ENCODE results near the gene DENND1A.

The DENND1A gene

DNA sequence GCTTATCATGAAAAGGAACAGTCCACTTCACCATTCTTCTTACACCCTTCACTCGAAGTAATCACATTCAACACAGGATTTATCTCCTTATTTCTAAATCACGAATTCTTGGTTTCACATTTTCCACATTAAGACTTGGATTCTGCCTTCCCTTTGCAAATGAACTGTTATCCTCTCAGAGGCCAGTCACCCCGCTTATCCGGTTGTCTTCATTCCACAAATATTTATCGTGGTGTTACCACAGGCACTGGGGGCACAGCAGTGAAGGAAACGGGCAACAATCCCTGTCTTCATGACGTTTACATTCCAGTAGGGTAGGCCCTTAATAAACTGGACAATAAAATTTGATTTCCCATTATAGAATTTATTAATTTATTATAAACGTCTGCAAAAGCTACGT, 284.2 kb downstream of the DENND1A start:
- no peaks in the 10 kb centered on the region for H3K27me3 ChIP-seq (ENCODE audit: control insufficient read depth, insufficient read depth, low read length)
- H3K4me3 ChIP-seq (ENCODE audit: low read depth, low read length), result no peak overlapping the region
- H3K4me2 ChIP-seq (ENCODE audit: low read length), result no peak overlapping the region
- no peak overlapping the region for H2AFZ ChIP-seq
- H3K79me2 ChIP-seq, result no peaks in the 10 kb centered on the region
- H3K9ac ChIP-seq, result no peak overlapping the region
- H3K9me3 ChIP-seq (ENCODE audit: control insufficient read depth, low read length), result no peaks in the 10 kb centered on the region
- no peak overlapping the region for H3K27ac ChIP-seq
- H3K4me1 ChIP-seq, result no peaks in the 10 kb centered on the region
- TF ChIP-seq, protein P1, sequence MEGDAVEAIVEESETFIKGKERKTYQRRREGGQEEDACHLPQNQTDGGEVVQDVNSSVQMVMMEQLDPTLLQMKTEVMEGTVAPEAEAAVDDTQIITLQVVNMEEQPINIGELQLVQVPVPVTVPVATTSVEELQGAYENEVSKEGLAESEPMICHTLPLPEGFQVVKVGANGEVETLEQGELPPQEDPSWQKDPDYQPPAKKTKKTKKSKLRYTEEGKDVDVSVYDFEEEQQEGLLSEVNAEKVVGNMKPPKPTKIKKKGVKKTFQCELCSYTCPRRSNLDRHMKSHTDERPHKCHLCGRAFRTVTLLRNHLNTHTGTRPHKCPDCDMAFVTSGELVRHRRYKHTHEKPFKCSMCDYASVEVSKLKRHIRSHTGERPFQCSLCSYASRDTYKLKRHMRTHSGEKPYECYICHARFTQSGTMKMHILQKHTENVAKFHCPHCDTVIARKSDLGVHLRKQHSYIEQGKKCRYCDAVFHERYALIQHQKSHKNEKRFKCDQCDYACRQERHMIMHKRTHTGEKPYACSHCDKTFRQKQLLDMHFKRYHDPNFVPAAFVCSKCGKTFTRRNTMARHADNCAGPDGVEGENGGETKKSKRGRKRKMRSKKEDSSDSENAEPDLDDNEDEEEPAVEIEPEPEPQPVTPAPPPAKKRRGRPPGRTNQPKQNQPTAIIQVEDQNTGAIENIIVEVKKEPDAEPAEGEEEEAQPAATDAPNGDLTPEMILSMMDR (IDR thresholded peaks at IDR 0.05), result no peak
- H3K36me3 ChIP-seq (ENCODE audit: control insufficient read depth, insufficient read depth, low read length), result no peaks in the 10 kb centered on the region

DNA sequence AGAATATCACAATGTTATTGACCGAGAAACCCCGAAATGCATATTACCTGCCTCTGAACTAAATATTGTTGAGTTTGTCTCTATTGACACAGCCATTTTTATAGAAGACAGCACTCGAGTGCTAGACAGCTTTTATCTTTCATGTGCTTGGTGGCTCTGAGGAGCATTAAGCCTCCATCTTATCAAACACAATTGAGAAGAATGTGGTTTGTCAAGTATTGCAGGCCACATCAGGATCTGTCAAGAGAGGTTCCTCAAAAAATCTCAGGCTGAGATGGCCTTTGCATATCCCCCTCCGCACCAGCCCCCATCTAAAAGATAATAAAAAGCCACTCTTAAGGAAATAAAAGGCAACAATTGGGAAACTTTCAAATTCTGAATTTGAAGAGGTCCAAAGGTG, 284.8 kb downstream of the DENND1A start:
- Histone ChIP-seq H3K9ac (no peak overlapping the region), H3K4me1 (no peaks in the 10 kb centered on the region), H3K4me3 (ENCODE audit: low read depth, low read length) (no peak overlapping the region), H3K4me2 (ENCODE audit: low read length) (no peak overlapping the region), H3K36me3 (ENCODE audit: control insufficient read depth, insufficient read depth, low read length) (no peaks in the 10 kb centered on the region), H3K27me3 (ENCODE audit: control insufficient read depth, insufficient read depth, low read length) (no peaks in the 10 kb centered on the region), H3K9me3 (ENCODE audit: control insufficient read depth, low read length) (no peaks in the 10 kb centered on the region), H3K79me2 (no peaks in the 10 kb centered on the region), H2AFZ (no peak overlapping the region), H3K27ac (no peak overlapping the region)
- TF ChIP-seq, protein P1 (IDR thresholded peaks at IDR 0.05), result no peak

DNA sequence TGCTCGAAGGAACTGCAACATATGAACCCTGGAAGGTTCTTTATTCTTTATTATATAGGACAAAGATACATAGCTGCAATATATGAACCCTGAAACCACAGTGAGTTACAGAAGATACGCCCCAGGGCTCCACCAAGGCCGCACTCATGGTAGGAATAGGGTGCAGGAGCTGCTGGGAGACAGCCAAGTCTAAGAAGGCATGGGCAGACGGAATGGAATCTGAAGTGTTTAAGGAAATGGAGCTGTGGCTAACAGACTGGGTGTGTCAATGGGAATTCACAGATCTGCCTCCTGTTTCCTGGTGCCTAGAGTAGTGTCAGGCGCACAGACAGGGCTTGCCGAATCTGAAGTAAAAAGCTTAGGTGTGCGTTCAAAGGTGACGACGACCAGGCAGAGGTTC, 286.4 kb downstream of the DENND1A start:
- H3K4me3 ChIP-seq (ENCODE audit: low read depth, low read length), result no peak overlapping the region
- TF ChIP-seq, protein P1 (IDR thresholded peaks at IDR 0.05), result no peak
- H3K9ac ChIP-seq, result no peak overlapping the region
- no peak overlapping the region for H3K27ac ChIP-seq
- H2AFZ ChIP-seq, result no peak overlapping the region
- no peaks in the 10 kb centered on the region for H3K9me3 ChIP-seq (ENCODE audit: control insufficient read depth, low read length)
- no peaks in the 10 kb centered on the region for H3K79me2 ChIP-seq
- H3K36me3 ChIP-seq (ENCODE audit: control insufficient read depth, insufficient read depth, low read length), result no peaks in the 10 kb centered on the region
- no peaks in the 10 kb centered on the region for H3K4me1 ChIP-seq
- no peaks in the 10 kb centered on the region for H3K27me3 ChIP-seq (ENCODE audit: control insufficient read depth, insufficient read depth, low read length)
- H3K4me2 ChIP-seq (ENCODE audit: low read length), result no peak overlapping the region

DNA sequence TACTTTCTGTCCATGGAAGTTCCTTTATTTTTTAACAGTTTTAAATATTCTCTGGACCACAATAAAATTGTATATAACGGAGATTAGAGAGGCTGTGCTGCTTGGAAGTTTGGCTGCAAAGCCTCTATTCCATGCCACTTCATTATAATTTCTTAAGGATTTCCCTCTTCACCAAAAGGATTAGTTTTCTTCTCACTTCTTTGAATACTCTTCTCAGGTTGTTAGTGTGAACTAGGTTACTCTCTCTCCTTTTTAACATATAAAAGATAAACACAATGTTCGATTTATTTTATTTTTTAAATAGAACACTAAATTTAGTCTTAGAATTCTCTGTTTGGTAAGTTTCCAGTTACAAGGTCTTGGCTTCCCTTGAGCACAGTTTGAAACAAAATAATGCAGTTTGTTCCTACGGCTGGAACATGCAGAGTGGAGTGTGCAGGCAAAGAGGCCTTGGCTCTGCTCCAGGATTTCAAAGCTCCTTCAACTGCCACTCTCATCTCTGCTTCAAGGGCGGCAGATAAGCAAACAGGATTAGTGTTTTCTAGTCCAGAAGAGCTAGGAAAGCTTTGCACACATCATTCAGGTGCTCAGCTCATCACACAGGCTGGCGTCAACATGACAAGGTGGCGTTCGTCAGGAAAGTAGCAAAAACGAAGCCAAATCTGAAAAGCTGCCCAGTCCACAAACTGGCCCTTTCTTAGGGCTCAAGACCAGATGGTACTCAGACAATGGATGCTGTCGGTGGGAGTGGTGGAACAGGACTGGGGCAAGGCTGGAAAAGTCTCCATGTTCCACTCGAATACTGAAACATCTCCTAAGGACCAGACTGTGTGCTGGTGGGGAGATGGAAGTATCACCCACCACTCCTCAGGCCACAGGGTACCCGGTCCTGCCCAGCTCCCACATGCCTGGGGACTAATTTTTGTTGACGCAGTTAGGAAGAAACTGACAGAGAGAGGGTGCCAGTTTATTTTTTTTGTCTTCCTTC, 287.3 kb downstream of the DENND1A start:
- TF ChIP-seq, protein P1 (IDR thresholded peaks at IDR 0.05), result no peak
- Histone ChIP-seq H3K4me1 (no peaks in the 10 kb centered on the region), H3K27me3 (ENCODE audit: control insufficient read depth, insufficient read depth, low read length) (no peaks in the 10 kb centered on the region), H2AFZ (no peak overlapping the region), H3K4me3 (ENCODE audit: low read depth, low read length) (no peak overlapping the region), H3K9me3 (ENCODE audit: control insufficient read depth, low read length) (no peaks in the 10 kb centered on the region), H3K4me2 (ENCODE audit: low read length) (no peak overlapping the region), H3K36me3 (ENCODE audit: control insufficient read depth, insufficient read depth, low read length) (no peaks in the 10 kb centered on the region), H3K9ac (no peak overlapping the region), H3K79me2 (no peaks in the 10 kb centered on the region), H3K27ac (no peak overlapping the region)
